ENCODE results near the gene PEX11G.
A peak's percentile ranks its signal among the peaks of the same experiment; 100 is the strongest.

PEX11G gene

DNA sequence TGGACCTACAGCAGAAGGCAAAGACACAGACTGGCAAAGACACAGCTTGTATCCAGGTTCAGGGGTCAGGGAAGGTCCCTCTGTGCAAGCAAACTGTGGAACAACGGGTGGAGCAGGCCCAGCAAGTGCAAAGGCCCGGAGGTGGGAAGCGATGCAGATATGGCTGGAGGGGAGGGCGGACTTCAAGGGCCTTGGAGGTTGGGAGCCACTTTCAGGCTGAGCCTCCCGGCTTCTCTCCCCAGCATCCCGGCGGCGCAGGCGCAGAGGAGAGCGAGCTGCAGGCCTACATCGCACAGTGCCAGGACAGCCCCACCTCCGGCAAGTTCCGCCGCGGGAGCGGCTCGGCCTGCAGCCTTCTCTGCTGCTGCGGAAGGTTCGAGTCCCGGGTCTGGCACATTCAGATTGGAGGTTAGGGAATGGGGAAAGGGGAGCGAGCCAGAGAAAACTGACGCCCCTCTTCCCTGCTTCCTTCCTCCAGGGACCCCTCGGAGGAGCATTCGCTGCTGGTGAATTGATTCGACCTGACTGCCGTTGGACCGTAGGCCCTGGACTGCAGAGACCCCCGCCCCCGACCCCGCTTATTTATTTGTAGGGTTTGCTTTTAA is 44.5 kb upstream of the PEX11G start:
- POLR2A ChIA-PET: interaction anchor here (4.2 kb wide), 1 partner anchor 10 kb away, joined by 42 read pairs; the partner anchor contains the start of gene MCOLN1
- TF ChIP-seq, protein P1, sequence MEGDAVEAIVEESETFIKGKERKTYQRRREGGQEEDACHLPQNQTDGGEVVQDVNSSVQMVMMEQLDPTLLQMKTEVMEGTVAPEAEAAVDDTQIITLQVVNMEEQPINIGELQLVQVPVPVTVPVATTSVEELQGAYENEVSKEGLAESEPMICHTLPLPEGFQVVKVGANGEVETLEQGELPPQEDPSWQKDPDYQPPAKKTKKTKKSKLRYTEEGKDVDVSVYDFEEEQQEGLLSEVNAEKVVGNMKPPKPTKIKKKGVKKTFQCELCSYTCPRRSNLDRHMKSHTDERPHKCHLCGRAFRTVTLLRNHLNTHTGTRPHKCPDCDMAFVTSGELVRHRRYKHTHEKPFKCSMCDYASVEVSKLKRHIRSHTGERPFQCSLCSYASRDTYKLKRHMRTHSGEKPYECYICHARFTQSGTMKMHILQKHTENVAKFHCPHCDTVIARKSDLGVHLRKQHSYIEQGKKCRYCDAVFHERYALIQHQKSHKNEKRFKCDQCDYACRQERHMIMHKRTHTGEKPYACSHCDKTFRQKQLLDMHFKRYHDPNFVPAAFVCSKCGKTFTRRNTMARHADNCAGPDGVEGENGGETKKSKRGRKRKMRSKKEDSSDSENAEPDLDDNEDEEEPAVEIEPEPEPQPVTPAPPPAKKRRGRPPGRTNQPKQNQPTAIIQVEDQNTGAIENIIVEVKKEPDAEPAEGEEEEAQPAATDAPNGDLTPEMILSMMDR (IDR thresholded peaks at IDR 0.05; ENCODE audit: insufficient read depth, low read length, missing control alignments): no peak
- CTCF ChIA-PET: interaction anchor here (2.7 to 5.7 kb wide), 2 partner anchors 11 to 179 kb away, joined by 11 to 37 read pairs; partner anchors contain the start of gene MCOLN1
- peak overlapping the region; percentile 99 for H3K4me3 ChIP-seq (ENCODE audit: low read depth, low read length)
- DNase-seq (ENCODE audit: low read depth, low spot score): no peak

DNA sequence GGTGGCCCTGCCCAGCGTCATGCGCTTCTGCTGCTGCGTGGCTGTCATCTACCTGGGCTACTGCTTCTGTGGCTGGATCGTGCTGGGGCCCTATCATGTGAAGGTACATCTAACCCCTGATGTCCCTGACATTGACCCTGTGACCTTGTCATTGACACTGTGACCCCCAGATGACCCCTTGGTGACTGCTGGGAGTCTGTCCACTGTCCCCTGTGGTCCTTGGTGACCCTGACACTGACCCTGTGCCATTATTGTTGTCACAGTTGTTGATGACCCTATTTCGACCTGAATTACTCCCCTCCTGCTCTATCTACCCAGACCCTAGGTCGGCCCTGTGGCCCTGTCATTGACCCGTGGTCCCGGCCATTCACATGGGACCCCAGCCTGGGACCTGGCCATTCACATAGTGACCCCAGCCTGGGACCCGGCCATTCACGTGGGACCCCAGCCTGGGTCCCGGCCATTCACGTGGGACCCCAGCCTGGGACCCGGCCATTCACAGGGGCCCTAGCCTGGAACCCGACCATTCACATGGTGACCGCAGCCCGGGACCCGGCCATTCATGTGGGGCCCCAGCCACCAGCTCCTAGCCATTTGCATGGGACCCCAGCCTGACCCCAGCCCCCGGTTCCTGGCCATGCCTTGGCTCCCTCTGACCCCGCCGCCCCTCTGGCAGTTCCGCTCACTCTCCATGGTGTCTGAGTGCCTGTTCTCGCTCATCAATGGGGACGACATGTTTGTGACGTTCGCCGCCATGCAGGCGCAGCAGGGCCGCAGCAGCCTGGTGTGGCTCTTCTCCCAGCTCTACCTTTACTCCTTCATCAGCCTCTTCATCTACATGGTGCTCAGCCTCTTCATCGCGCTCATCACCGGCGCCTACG is 41.0 kb upstream of the PEX11G start:
- ChIA-PET CTCF (interaction anchor here (5.7 kb wide), 1 partner anchor 175 kb away, joined by 37 read pairs; no protein-coding TSS in a partner anchor), POLR2A (no interaction called here)
- H3K4me3 ChIP-seq (ENCODE audit: low read depth, low read length): no peak overlapping the region
- DNase-seq (ENCODE audit: low read depth, low spot score): no peak
- TF ChIP-seq, protein P1 (IDR thresholded peaks at IDR 0.05; ENCODE audit: insufficient read depth, low read length, missing control alignments): no peak

DNA sequence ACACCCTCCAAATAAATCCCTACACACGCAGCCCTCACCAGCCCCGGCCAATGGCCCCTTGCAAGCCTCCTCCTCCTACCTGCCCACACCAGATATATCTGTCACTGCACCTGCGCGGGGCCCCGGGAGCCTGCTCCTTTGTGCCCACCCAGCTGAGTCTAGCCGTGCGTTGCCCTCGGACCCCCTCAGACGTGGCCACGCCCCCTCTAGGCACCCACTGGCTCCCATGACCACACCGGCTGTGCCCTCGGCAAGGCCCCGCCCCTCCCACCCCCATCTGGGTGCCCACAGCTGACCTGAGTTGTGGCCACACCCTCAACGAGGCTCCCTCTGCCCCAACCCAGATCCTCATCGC is 40.4 kb upstream of the PEX11G start:
- ChIA-PET POLR2A (no interaction called here), CTCF (no interaction called here)
- TF ChIP-seq, protein P1 (IDR thresholded peaks at IDR 0.05; ENCODE audit: insufficient read depth, low read length, missing control alignments): no peak
- H3K4me3 ChIP-seq (ENCODE audit: low read depth, low read length): no peak overlapping the region
- DNase-seq (ENCODE audit: low read depth, low spot score): no peak

DNA sequence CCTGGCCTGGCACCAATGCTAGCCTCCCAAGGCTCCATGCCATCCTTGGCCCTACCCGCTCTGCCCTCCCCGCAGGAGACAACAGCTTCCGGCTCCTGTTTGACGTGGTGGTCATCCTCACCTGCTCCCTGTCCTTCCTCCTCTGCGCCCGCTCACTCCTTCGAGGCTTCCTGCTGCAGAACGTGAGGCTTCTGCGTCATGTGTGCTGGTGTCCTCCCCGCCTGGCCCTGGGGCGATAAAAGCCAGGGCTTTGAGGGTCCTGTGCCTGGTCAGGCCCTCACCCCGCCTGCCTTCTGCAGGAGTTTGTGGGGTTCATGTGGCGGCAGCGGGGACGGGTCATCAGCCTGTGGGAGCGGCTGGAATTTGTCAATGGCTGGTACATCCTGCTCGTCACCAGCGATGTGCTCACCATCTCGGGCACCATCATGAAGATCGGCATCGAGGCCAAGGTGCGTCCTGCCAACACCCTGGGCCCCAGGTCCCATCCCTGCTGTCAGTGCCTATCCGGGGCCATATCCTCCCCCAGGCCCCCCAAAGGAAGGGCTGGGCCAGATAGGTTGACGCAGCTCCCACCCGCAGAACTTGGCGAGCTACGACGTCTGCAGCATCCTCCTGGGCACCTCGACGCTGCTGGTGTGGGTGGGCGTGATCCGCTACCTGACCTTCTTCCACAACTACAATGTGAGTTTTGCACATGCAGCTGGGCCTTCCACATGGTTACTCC is 39.8 kb upstream of the PEX11G start:
- no peak overlapping the region for H3K4me3 ChIP-seq (ENCODE audit: low read depth, low read length)
- POLR2A ChIA-PET: no interaction called here
- CTCF ChIA-PET: no interaction called here
- DNase-seq (ENCODE audit: low read depth, low spot score): no peak
- TF ChIP-seq, protein P1 (IDR thresholded peaks at IDR 0.05; ENCODE audit: insufficient read depth, low read length, missing control alignments): no peak

DNA sequence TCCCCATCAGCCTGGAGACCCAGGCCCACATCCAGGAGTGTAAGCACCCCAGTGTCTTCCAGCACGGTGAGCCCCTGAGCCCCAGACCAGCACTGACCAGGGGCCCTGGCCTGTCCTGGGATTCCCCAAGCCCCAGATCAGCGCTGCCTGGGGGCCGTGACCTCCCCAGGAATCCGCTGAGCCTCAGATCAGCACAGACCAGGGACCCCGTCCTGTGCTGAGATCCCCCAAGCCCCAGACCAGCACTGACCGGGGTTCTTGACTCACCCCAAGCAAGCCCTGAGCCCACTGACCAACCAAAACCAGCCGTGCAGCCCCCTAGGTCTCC is 39.3 kb upstream of the PEX11G start:
- no peak overlapping the region for H3K4me3 ChIP-seq (ENCODE audit: low read depth, low read length)
- no peak for DNase-seq (ENCODE audit: low read depth, low spot score)
- CTCF ChIA-PET: no interaction called here
- TF ChIP-seq, protein P1 (IDR thresholded peaks at IDR 0.05; ENCODE audit: insufficient read depth, low read length, missing control alignments): no peak
- POLR2A ChIA-PET: no interaction called here

Measured in AG04449 (cell line).